Mucosa of rectum (tissue), 2 donors: ENCODE results near the gene MYO1A.
"Not testable (repeated sequence)": the region's sequence is repeated elsewhere in the genome, so short reads cannot be mapped to it uniquely, and the experiment has no call there.

ENCODE experiments used
- H3K27ac ChIP-seq, 2 donors: one replicate each; pipeline ENCODE4 v1.7.0; 2013; ENCODE audit warnings: inconsistent platforms in 2 of 2, low read depth in 2 of 2, low read length in 2 of 2
- H3K27me3 ChIP-seq, 2 donors: one replicate each; pipeline ENCODE4 v1.7.0; 2013; ENCODE audit warnings: low read length in 2 of 2; ENCODE audit not compliant: control insufficient read depth in 2 of 2, insufficient read depth in 2 of 2
- H3K36me3 ChIP-seq, 2 donors: one replicate each; pipeline ENCODE4 v1.7.0; 2013; ENCODE audit warnings: low read length in 2 of 2; ENCODE audit not compliant: control insufficient read depth in 2 of 2, insufficient read depth in 2 of 2
- H3K4me1 ChIP-seq, 2 donors: one replicate each; pipeline ENCODE4 v1.7.0; 2013; ENCODE audit warnings: low read length in 2 of 2, mild to moderate bottlenecking in 1 of 2; ENCODE audit not compliant: control insufficient read depth in 2 of 2, insufficient read depth in 2 of 2
- H3K4me3 ChIP-seq, 2 donors: one replicate each; pipeline ENCODE4 v1.7.0; 2013; ENCODE audit warnings: low read length in 2 of 2
- H3K9ac ChIP-seq, 2 donors: one replicate each; pipeline ENCODE4 v1.7.0; 2013; ENCODE audit warnings: low read length in 2 of 2, low read depth in 1 of 2, mild to moderate bottlenecking in 1 of 2
- H3K9me3 ChIP-seq, 2 donors: one replicate each; pipeline ENCODE4 v1.7.0; 2013; ENCODE audit warnings: low read length in 2 of 2; ENCODE audit not compliant: control insufficient read depth in 2 of 2
- donor health status: healthy.
- donor health status: Normal muscosa, but diverticular disease.

The MYO1A gene

DNA sequence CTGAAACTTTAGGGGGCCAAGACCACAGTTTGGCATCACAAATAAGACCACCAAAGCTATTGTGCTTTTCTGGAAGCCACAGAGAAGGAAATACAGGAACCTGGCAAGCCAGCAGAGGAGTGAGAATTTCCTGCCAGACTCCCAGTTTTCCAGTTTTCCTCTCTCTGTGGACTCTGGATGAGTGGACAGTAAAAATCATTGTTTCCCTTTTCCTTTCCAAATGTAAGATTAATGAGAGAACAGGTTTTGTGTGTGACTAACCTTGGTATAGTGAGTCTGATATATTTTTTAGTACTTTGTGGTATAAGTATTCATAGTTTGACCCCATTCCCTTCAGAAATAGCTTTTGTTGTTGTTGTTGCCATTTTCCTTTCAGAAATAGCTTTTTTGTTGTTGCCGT lies 31.0 kb downstream of the MYO1A start:
- no peak overlapping the region for H3K9ac ChIP-seq
- H3K4me3 ChIP-seq = no peak overlapping the region
- no peak overlapping the region for H3K27ac ChIP-seq
- no peaks in the 10 kb centered on the region for H3K4me1 ChIP-seq
- H3K9me3 ChIP-seq = no peaks in the 10 kb centered on the region
- H3K36me3 ChIP-seq = no peaks in the 10 kb centered on the region
- H3K27me3 ChIP-seq = no peaks in the 10 kb centered on the region

DNA sequence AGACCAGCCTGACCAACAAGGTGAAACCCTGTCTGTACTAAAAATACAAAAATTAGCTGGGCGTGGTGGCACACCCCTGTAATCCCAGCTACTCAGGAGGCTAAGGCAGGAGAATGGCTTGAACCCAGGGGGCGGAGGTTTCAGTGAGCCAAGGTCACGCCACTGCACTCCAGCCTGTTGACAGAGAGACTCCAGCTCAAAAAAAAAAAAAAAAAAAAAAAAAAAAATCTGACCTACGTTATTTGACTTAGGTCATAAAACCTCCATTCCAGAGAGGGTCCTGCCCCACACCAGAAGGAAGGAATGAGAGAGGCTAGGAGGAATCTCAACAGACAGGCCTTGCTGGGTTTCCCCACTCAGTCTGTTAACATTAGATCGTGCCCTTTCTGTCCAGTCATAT lies 31.6 kb downstream of the MYO1A start:
- H3K36me3 ChIP-seq, H3K9me3 ChIP-seq, H3K4me1 ChIP-seq, H3K9ac ChIP-seq, H3K27ac ChIP-seq, H3K4me3 ChIP-seq, H3K27me3 ChIP-seq: not testable (repeated sequence)

GRCh38 chr12:57016348-57016747 lies 33.6 kb downstream of the MYO1A start, which contains the start of gene TAC3:
TSS of gene TAC3 (minus strand) at chr12:57016529. CDS start at chr12:57015797, 732 bp downstream.
- no peaks in the 10 kb centered on the region for H3K36me3 ChIP-seq
- H3K27me3 ChIP-seq = no peaks in the 10 kb centered on the region
- H3K4me3 ChIP-seq = no peak within 1 kb of the TSS
- H3K9ac ChIP-seq = no peak within 1 kb of the TSS
- H3K27ac ChIP-seq = no peak within 1 kb of the TSS
- no peaks in the 10 kb centered on the region for H3K4me1 ChIP-seq
- no peaks in the 10 kb centered on the region for H3K9me3 ChIP-seq

DNA sequence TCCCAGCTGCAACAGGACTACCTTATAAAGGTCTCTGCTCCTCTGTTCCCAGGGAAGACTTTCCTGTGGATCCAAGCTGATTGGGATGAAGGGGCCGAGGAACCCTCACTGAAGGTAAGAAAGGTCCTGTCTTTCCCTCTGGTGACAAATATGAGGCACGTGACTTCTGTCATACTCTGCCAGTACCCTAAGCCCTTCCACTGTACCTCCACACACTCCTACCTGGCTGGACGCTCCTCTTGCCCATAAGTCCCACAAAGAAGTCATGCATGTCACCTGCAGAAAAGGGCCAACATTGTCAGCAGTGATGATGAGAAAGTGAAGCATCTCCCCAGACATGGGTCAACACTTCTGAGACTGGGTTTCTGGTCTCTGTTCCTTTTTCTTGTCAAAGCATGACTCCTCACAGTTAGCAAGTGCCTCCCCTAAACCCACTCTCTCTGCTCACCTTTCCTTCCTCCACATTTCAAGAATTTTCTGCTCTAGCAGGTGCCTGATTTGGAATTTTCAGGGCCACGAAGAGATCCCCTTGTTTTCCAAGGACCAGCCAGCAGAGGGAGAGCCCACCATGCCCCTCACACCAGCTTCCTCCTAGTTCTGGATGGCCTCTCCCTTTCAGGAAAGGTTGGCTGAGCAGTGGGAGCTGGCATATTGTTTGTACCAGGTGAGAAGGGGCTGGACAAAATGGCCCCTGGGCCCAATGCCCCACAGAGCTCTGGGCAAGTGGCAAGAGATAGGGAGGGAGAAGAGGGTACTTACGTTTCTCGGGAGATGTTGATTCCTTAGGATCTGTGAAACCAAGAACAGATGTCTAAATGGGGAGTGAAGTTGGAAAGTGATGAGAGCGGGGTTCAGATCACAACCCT lies 37.1 kb downstream of the MYO1A start:
- Histone ChIP-seq H3K27me3 (no peaks in the 10 kb centered on the region), H3K36me3 (no peaks in the 10 kb centered on the region), H3K9me3 (no peaks in the 10 kb centered on the region), H3K9ac (no peak overlapping the region), H3K4me1 (no peaks in the 10 kb centered on the region), H3K4me3 (no peak overlapping the region), H3K27ac (no peak overlapping the region)

DNA sequence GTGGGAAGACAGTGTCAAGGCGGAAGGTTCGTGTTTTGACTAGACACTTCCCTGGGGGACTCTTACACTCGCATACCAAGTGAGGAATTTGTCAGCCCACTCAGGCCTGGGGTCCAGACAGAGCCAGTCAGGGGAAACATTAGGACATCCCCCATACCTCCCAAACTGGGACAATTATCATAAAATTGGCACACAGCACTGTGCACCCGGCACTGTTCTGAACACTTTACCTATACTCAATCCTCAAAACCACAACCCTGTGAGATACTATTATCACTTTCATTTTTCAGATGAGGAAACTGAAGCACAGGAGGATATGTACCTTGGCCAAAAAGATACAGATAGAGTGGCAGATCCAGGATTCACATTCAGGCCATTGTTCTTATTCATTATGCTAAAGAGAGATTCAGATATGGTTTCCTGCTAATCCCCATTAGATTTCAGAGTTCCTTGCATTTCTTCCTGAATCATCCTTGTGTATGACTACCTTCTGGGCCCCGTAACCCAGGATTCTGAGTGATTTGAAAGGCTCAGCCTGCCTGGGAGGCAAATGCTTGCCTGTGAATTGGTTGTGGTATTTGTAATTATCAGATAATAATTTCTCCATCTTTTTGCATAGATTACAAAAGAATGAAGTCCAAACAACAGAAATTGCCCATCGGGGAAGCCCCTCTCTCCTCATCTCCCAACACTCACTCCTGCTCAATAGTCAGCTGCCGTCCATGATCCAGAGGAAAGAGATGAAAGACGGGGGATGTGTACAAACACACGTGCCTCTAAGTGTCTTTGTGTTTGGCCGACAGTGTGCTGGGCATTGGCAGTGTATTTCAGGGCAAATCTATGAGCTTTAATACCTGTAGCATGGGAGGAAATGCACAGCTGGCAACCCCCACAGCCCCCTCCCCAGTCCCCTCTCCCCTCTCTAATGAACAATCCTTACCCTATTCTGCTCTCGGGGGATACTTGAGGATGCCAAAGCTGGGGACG lies 38.2 kb downstream of the MYO1A start:
- no peaks in the 10 kb centered on the region for H3K27me3 ChIP-seq
- H3K4me1 ChIP-seq = peaks cover 2 to 3% of the 10 kb centered on the region in 2 donors
- no peak overlapping the region for H3K27ac ChIP-seq
- no peaks in the 10 kb centered on the region for H3K9me3 ChIP-seq
- no peaks in the 10 kb centered on the region for H3K36me3 ChIP-seq
- no peak overlapping the region for H3K4me3 ChIP-seq
- H3K9ac ChIP-seq = no peak overlapping the region

DNA sequence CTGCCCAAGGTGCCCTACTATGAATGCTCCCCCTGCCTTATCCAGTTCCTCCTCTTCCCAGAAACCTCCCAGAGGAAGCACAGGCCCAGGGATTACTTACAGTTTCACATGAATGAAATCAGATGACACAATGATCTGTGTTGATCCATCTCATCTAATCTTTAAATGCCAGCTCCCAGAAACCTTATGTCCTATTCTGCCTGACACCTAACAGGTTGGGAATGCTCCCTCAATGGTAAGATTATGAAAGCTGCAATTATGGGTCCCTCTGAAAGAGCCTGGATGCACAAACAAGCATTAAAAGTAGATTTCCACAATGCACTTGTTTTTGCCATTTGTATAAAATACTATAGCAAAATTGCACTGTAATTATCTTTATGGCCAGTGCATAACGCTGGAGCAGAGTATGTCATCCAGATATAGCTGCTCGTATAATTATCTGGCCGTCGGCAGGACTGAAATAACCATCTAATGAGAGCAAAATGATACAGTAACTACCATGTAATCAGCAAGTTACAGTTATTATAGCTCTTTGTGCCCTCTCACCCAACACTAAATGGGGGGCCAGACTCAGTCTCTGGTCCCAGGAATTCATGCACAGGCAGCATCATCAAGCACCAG lies 39.2 kb downstream of the MYO1A start:
- Histone ChIP-seq H3K9me3 (no peaks in the 10 kb centered on the region), H3K9ac (no peak overlapping the region), H3K4me1 (peaks cover 5% of the 10 kb centered on the region in 2 donors), H3K27me3 (no peaks in the 10 kb centered on the region), H3K36me3 (no peaks in the 10 kb centered on the region), H3K4me3 (no peak overlapping the region), H3K27ac (no peak overlapping the region)

DNA sequence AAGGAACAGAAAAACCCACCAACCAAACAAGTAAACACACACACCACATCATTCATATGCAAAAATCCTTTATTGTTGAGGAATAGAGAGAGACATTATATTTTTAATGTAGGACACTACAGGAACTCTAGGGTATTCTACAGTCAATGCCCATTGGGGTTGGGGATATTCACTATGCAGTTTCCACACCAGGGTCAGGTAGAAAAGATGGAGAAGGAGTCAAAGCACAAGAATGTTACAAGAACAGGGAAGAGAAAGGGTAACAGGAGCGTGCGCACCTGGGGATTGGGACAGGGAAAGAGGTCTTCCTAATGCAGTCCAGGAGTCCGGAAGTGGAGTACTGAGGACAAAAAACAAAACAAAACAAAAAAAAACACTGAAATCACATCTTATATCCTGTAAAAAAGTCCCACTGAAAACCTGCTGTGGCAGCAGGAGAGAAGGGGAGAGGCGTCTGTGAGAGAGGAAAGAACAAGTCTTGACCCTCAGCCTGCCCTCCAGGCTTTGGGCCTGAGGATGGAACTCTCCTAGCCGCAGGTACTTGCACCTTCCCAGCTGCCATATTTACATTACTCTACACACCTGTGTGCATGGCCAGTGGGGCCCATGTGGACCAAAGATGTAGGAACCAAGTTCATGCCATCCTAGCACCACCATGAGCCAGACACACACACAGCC lies 39.8 kb downstream of the MYO1A start:
- no peak overlapping the region for H3K9ac ChIP-seq
- no peaks in the 10 kb centered on the region for H3K27me3 ChIP-seq
- H3K27ac ChIP-seq = no peak overlapping the region
- peaks cover 5 to 11% of the 10 kb centered on the region in 2 donors for H3K4me1 ChIP-seq
- no peaks in the 10 kb centered on the region for H3K36me3 ChIP-seq
- no peaks in the 10 kb centered on the region for H3K9me3 ChIP-seq
- no peak overlapping the region for H3K4me3 ChIP-seq

GRCh38 chr12:57008178-57008577 lies 41.8 kb downstream of the MYO1A start:
- no peaks in the 10 kb centered on the region for H3K27me3 ChIP-seq
- H3K9me3 ChIP-seq = no peaks in the 10 kb centered on the region
- peaks cover 5 to 11% of the 10 kb centered on the region in 2 donors for H3K4me1 ChIP-seq
- H3K36me3 ChIP-seq = peaks cover 13 to 14% of the 10 kb centered on the region in 2 donors
- no peak overlapping the region for H3K4me3 ChIP-seq
- peak overlapping the region in 1 of 2 donors; percentile 6 for H3K27ac ChIP-seq
- H3K9ac ChIP-seq = no peak overlapping the region

DNA sequence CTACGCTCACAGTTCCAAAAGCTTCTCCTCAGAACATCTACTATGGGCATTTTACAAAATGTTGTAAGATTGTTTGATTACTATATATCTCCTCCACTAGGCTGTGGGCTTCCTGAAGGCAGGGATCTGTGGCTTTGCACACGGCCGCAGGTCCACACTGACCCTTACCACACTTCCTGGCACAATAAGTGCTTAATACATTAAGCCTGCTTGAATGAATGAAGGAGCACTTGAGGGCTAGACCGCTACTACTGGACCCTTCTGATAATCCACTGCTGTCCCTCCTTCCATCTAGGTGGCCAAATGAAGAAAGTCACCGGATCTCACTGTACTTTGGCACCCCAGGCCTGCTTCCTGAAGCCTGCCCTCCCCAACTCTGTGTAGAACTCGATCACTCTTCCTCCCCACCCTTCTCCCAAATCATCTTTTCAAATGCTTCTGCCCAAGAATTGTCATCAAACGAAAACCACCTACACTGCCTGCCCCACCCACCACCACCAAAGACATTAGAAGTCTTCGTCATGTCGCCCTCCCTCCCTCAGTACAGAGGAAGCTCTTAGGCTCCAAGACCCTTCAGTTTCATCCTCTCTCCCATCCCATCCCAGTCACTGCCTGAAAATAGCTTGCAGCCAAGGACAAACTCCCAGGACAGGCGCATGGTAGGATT lies 43.0 kb downstream of the MYO1A start:
- peak overlapping the region in 1 of 2 donors; percentile 32 for H3K27ac ChIP-seq

More for the DNA sequence above, 43.0 kb downstream of the MYO1A start:
- H3K27me3 ChIP-seq = no peaks in the 10 kb centered on the region
- no peaks in the 10 kb centered on the region for H3K9me3 ChIP-seq
- H3K9ac ChIP-seq = peak overlapping the region in 1 of 2 donors; percentile 65
- peaks cover 5 to 11% of the 10 kb centered on the region in 2 donors for H3K4me1 ChIP-seq
- H3K4me3 ChIP-seq = peak overlapping the region; percentile 42 to 67
- peaks cover 21 to 25% of the 10 kb centered on the region in 2 donors for H3K36me3 ChIP-seq
